ENCODE measurements around the gene GLYATL1.

Gene GLYATL1, protein sequence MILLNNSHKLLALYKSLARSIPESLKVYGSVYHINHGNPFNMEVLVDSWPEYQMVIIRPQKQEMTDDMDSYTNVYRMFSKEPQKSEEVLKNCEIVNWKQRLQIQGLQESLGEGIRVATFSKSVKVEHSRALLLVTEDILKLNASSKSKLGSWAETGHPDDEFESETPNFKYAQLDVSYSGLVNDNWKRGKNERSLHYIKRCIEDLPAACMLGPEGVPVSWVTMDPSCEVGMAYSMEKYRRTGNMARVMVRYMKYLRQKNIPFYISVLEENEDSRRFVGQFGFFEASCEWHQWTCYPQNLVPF

DNA sequence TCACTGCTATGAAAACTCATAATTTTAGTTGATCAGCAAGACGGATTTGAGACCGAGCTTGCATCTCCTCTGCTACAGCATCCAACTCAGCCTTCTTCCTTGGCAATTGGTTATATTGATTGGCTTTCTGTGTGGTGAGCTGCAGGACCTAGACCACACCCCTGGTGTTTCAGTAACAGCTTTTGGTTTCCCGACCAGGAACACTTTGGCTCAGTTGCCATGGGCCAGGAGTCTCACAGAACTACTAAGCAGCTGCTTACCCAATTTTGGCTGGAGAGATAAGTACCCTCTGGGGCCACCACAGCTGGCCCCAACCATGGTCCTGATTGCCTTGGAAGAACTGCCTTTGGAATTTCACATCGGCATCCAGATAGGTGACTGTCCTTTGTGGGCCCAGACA, at the start of gene GLYATL1:
Gene GLYATL1 (plus strand): TSS at position 212 of the 400 bp plus-strand sequence. CDS start 7,600 bp downstream, outside the sequence.
- no peak for DNase-seq

DNA sequence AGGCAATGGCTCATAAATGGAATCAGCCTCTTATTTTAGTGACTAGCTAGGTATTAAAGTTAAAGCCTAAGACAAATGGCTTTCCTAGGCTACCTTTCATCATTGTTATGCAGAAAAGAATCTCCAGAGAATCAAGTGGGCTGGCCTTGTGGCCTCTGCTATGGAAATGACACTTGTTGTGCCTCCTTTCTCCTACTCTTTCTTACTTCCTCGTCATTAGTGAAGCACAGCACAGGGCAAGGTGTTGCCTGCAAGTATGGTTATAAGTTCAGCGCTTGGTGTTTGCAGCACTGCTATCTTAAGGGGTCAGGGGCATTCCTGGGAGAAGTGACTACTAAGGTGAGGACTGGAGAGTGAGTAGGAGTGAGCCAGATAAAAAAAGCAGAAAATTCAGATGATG, 45.4 kb upstream of the GLYATL1 start:
- no peak for DNase-seq

DNA sequence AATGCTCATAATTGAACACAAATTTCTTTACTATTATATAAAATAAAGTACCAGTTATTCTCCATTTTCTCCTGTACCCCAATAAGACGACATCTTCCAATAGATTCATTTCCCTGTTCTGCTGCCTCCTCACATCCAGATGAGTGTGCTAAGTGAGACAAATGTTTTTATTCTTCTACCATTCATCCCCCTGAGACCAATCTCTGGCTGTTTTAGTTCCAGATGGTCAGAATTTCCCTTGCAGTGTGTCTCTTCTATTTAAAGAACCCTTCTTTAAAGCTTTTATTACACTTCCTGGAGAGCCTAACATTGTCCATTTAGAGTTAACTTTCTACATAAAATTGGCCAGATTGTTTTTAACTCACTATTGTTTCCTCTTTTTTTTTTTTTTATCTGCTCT, 41.2 kb upstream of the GLYATL1 start:
- DNase-seq: no peak

DNA sequence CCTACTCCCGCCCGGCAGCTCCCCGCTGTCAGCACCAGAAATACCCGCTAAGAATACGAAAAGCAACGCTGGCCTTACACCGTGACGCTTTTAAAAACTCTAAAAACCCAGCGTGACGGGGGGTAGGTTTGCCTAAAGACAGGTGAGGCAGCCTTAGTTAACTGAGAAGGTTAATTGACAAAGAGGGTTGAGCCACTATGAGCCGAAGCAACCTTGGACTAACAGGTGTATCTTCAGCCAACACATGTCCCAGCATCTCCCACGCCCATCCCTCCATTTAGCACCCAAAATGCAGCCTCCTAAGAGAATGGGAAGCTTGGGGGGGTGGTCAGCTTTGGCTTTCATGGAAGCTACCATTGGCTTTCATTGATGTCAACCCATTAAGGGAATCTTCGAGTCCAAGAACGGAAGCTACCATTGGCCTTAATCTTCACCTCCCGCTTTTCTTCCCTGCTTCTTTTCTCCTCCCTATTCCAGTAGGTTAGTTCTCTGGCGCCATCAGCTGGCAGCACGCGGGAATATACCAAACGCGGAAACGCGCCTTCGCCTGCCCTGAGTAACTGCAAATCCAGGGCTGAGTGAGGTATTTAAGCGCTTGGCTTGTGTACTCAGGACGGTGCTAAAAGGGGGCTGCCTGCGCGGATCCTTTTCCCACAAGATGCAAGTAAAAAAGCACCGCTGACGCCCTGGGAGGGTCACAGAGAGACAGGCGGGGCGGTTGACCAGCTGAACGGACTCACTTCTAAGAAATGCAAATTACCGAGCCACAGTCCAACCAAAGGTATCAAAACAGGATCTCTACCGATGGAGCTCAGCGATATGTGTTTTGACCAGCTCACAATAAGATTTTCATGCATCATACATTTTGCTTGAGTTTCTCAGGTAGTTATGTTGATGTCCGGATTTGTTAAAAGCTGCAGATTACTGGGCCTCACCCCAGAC, 38.5 kb upstream of the GLYATL1 start:
- peak; percentile 78 for DNase-seq

DNA sequence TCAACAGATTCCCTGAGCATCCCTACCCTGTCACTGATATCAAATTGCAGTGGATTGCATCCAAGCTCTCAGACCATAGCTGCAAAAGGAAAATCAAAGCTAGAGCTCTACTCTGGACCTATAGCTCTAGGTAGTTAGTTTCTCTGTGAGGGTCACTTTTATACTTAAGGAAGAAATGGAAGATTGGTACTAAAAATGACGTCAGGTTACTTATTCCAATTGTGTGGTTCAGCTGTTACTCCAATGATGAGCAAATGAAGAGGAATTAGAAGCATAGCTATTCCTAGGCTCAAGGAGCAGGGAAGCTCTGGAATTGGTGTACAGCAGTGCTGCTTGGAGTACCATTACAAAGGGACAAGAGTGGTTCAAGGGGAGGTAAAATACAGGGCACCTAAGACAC, 36.4 kb upstream of the GLYATL1 start:
- DNase-seq: no peak

DNA sequence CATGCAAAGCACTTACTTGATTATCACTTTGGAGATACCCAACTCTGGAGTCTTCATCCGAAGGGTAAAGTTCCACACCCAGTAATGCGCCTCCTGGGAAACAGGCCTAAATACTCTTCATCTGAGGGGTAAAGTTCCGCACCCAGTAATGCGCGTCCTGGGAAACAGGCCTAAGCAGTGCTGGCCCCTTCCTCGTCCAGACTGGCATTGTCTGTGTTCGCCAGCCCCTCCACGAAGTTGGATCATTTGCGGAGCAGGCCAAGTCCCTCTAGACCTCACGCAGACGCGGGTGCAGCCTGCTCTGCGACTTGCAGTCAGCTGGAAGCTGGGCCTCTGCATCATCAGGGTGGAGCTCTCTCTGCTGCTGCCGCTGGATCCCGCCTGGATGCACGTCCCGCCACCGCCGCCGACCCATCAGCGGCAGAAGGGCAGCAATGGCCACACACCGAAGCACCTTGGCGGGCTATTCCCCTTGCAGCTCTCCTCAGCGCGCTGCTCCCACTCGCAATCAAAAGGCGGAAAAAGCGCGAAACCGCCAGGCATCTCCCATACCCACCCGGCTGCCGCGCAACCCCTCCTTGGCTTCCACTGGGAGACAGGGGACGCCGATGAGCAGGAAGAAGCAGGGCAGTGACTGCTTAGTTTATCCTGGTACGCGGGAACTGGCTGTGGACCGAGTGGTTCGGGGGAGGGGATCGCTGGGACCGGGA, 34.1 kb upstream of the GLYATL1 start:
- no peak for DNase-seq

DNA sequence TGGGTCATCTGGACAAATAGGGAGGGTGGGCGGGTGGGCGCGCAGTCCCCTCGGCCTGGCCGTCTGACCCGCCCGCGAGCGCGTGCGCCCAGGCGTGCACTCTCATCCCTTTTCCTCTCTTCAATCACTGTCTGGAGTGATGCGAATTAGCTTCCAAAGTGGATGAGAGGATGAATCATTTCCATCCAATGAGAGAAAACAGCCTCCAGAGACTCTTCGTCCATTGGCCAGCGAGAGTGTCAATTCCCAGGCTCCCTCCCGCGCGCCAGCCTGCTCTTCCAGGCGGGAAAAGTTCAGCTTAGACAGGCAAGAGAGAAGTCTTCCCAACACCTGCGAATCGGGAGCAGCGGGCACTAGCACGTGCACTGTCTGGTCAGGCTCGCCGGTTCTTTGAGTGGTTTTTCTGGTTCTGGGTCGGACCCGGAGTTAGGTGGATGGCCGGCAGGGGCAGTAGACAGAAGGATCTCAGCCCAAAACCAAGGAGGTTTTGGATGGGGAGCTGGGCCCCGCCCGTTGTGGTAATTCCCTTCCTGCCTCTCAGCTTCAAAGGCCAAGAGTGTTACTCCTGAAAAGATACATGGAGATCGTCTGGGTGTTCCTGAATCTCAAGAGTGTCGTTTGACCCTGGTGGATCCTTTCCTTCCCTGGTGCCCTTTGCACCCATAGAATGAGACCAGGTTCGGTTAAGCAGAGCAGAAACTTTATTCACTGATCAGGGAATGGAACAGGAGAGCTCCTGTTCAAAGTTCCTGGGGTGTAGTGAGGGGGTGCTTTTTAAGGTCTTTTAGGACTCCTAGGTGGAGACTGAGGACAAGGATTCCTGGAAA, 33.4 kb upstream of the GLYATL1 start:
- peak; percentile 86 for DNase-seq

DNA sequence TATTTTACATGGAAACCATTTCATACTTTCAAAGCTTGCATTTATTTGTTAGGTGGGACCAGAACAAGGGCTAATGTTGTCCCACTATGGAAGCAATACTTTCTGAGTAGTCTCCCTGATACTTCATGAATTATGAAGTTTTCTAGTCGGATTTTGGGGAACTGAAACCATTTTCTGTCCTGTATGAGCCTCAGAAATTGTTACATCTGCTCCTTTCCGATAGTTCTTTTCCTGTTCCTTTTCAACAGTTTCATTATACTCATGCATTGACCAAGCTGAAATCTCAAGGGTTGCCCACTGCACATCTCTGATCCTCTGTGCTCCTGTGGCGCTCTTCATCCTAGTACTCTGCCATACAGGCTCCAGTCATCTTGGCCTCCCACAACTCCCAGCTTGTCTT, 31.5 kb upstream of the GLYATL1 start:
- no peak for DNase-seq

DNA sequence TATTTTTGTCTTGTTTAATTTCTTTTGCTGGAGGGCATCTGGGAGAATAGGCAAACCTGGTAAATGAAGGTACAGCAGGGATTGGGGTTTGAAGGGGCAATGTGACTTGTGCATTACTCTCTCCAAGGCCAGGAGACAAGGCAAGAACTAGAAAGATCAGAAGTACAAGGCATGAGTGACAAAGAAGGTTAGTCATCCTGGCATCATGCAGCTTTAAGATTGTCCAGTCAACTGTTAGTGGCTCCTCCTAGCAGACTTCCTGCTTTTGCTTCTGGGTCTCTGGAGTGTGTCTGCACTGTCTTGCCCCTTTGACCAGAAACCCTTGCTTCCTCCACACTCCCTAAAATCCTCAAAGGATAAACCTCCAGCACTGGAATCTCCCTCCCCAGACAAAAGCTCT, 27.2 kb upstream of the GLYATL1 start:
- DNase-seq: no peak

DNA sequence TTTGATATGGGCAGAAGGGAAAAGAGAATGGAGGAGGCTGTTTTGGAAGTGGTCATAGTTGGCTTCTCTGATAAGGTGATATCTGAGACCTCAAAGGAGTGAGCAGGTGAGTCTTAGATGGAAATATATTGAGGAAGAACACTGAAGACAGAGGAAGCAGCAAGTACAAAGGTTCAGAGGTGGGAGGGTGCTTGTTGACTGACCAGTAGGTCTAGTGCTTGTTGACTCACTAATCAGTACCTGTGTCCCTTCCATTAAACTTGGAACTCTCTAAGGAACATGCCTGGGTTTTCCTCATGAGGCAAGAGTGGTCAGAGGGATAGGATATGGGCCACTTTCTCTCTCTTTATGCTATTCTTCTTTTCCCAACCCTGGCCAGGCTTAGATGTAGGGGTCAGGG, 25.6 kb upstream of the GLYATL1 start:
- no peak for DNase-seq

DNA sequence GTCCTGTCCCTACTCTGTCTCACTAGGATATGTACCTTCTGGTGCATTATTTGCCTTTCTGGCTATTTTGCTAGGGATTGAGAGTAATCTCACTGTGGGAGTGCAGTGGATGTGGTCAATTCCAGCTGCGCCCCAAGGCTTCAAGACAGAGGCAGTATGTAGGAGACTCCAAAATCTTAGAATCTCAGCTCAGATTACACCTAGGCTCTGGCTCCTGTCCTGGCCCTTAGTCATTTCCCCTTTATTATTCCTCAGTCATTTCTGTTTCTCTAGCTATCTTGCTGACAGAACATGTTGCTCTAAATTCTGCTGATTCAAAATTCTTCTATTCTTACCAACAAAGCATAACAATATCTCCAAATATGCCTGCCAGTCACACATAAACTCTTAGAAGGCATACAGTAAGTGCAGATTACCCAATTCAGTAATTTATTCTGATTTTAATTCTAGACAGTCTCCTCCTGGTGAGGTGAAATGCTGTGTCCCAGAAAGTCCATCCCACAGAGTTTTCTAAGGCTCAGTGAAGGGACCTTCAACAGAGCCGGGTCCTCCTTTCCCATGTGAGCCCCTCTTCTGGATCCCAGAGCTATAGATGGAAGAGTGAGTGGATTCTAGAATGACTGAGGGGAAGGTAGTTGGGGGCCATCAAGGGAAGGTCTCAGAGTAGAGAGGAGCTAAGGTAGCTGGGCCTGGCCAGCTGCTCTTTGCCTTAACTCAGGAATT, 24.3 kb upstream of the GLYATL1 start:
- DNase-seq: no peak

DNA sequence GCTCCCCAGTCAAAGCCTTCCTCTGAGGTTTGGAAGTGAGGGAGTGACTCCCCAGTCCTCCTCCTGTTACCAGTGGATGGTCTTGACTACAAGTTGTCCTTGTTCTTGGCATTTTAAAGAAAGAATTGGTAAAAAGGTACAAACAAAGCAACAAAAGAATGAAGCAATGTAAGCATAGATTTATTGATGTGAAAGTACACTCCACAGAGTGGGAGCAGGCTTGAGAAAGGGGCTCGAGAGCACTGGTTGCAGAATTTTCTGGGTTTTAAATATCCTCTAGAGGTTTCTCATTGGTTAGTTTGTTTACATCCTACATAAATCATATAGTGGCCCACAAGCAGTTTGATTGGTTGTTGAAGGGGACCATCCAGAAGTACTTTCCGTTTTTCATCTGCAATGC, 22.7 kb upstream of the GLYATL1 start:
- DNase-seq: no peak

DNA sequence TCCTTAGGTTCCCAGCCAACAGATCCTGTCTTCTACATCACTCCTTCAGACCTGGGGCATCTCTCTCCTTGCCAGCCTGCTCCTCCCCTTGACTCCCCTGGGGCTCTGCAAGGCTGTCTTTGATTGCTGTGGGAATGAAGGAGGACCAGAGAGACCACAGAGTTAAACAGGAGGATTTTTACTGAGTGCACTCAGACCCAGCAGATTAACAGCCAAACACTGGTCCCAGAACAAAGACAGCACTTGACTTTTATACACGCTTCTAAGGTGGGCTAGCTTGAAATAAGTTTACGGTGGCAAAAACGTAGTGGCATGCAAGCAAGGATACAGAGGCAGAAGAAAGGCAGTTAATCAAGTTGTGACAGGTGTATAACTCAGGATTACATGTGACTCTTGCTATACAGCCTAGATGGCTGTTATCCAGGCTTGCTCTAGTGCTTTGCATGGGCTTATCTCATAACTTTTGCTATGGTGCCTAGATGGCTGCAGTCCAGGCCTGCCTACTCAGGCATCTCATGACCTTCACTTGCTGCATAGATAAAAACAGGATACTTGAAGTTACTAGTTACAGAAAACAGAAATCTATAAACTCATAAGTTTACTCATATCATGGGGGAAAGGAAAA, 22.0 kb upstream of the GLYATL1 start:
- DNase-seq: no peak

DNA sequence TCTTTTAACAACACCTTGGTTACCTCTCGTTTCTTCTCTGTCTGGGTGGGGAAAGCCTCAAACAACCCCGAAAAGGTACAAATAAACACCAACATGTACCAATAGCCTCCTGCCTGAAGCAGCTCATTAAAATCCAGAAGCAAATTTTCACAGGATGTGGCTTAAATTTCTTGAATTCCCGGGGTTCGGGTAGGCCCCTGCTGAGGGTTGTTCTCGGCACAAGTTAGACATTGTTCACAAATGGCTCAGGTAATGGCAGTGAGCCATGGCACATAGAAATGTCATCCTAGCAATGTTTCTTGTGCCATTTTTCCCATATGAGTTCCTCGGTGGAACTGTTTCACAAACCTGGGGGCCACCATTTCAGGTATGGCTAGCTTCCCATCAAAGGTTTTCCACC, 19.7 kb upstream of the GLYATL1 start:
- DNase-seq: no peak

DNA sequence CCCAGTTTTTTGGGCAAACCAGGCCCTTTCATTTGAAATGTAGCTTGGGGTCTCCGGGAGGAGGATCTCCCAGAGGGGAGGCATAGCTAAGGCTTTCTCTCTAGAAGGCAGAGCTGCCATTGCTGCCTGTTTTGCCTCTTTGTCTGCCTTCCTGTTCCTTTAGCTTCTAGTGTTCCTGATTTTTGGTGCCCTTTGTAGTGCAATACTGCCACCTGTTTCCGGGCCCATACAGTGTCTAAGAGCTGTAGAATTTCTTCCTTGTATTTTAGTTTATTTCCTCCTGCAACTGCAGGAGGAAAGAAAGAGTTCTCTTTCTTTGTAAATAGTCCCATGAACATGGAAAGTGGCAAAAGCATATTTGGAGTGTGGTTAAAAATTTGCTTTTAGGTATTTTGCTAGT, 19.3 kb upstream of the GLYATL1 start:
- no peak for DNase-seq

DNA sequence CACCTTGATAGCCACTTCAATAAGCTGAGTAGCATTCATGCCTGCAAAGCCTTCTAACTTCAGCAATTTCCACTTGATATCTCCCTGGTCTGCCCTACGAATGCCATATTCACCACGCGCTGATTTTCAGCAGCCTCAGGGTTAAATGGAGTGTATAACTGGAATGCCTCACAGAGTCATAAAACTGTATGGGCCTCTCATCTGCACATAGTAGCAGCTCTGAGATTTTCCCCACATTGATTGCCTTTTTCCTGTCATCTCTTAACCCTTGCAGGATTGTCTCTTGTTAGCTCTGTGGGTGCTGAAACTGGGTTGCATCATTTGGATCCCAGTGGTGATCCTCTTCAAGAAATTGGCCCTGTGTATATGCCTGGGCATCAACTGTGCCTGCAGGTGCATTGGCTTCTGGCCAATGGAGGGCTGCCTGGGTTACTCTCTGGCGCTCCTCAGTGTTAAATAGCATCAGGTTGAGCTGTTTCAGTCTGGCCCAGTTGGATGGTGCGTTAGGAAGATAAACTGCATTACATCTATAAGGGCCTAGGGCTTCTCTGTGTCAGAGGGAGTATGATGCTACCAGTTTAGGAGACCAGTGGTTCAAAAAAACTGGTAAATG, 17.4 kb upstream of the GLYATL1 start:
- DNase-seq: no peak

DNA sequence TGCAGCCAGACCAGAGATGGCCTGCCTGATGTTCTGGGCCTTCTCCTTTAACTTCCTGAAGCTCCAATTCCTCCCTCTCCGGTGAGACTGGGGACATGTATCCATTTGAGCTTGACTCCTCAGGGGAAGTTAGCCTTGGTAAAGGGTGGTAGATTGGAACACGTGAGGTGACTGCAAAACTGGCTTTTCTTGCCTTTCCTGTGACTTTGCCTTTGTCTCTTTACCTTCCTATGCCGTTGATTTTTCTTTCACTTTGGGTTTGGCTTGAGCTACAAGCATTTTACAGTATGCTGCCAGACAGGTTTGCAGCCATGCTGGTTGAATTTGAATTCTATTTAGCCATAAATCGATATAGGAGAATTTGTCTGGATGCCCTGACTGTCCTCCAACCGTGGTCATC, 16.8 kb upstream of the GLYATL1 start:
- DNase-seq: no peak

DNA sequence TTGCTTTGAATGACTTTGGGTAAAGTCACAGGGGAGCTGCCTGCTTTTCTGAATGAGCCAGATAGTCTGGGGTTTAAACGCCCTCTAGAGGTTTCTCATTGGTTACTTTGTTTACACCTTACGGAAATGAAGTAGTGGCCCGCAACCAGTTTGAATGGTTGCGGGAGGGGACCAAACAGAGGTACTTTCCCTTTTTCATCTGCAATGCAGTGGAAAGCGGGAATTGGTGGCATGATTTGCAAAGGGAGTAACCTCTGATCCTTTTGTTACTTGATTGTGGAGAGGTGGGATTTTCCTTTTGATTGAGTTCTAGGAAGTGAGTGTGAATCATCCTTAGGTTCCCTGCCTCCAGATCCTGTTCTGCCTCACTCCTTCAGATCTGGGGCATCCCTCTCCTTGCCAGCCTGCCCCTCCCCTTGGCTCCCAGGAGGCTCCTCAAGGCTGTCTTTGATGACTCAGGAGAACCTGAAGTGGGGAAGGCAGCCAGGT, 15.9 kb upstream of the GLYATL1 start:
- peak; percentile 32 for DNase-seq

DNA sequence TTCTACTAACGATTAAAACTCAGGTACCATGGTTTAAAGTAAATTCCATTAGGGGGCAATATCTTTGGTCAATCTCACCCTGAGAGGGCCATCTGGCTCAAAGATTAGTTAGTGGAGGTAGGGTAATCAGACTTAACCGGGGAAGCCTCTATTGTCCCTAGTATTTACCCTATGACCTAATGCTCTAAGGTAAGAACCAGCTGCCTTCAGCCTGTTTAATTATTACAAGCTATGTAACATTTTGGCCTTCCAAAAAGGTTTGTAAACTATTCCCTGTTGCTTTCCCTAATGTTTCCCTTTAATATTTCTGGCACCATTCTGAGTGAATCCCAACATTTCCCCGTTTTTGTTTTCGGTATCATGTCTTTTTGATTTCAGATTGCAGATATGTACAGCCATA, 15.1 kb upstream of the GLYATL1 start:
- DNase-seq: no peak

DNA sequence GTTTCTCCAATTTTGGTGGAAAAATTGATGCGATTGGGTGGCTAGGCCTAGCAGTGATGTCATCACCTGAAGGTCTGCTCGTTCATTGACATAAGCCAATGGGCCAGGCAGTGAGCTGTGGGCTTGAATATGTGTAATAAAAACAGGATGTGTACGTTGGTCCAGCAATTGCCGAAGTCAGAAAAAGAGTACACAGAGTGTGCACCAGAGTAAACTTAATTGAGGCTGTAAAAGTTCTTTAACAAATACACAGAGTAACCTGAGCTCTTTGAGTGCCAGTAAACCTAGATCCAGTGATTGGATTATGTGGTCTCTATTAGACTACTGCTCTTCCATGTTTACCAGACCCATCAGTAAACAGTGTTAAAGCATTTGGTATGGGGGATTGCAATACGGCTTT, 13.0 kb upstream of the GLYATL1 start:
- DNase-seq: no peak

DNA sequence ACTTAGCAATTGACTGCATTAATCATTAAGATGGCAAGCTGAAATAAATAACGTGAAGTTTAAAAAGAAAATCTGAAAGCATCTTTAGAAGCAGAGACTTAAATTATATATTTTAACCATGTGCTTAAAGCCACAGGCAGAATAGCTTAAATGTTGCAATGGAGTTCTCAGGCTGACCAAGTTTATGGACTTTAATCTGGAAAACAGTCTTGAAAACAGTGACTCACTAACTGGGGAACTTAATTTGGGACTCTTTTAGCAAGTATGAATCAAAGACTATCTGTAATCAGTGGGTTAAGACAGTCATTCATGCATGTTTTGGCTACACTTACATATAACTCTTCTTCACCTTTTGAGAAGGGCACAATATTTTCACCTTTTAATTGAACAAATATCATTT, 12.6 kb upstream of the GLYATL1 start:
- no peak for DNase-seq
